Measurements from ENCODE around the gene STK40.

The STK40 gene

DNA sequence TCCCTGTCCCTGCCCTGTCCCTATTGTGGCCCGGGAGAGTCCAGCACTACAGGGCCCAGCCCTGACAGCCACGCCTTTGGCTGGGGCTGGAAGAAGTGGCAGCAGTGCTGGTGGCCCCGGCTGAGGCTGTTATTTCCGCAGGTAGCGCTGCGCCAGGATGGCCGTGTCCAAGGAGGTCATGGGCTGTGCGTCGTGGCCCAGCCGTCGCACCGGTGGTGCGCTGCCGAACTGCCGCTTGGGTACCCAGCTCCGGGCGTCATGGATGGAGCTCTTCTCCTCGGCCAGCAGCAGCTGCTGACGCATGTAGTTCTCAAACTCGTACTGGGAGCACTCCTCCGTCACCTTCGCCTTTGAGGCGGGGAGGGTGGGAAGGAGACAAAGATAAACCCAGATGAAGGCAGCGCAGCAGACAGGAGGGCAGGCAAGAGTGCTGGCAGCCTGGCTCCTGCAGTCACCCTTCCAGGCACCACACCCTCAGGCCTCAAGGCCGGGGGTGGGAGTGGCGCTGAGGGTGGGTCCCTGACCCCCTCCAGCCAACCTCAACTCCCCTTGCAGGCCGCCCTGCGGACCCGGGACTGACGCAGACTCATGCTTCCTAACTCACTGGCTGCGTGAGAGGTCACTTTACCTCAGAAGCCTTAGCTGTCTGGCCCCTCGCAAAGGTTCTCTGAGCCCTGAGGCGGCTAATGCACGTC lies 44.0 kb downstream of the STK40 start:
- DNase-seq = no peak

- no peak for DNase-seq
These were observed 46.1 kb downstream of the STK40 start for GRCh38 chr1:36339615-36340014.

GRCh38 chr1:36339215-36339614 lies 46.5 kb downstream of the STK40 start:
- DNase-seq = no peak

GRCh38 chr1:36337830-36338229 lies 47.9 kb downstream of the STK40 start:
- DNase-seq = no peak

DNA sequence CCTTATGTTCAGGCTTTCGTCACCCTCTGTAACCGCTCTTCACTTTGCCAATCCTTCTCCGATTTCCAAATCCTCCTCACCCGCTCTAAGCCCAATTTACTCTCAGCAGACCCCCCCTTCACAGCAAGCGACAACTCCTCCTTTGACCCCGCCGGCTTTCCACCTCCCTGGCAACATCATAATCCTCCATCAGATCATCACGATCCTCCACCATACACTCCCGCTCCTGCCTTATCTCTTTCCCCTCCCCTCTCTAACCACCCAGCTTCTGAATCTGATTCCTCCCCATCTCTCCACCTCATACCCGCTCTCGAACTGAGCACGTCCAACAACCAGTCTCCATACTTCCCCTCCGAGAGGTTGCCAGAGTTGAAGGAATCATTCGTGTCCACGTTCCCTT lies 54.8 kb downstream of the STK40 start:
- no peak for DNase-seq

- DNase-seq = no peak
These were observed 55.9 kb downstream of the STK40 start for GRCh38 chr1:36329817-36330216.

DNA sequence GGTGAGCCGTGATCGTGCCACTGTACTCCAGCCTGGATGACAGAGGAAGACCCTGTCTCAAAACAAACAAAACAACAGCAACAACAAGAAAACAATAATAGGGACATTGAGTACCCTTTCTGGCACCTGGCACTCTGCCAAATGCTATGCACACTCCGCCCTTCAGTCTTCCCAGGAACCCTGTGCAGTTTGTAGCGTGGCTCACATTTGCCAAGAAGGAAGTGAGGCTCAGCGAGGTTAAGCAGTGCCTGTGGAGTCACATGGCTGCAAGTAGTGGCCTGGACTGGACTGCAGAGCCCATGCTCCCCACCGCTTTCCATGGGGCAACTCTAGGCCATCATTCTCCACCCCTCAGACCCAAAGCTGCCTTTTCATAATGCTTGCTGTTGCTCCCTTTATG lies 57.0 kb downstream of the STK40 start:
- no peak for DNase-seq

DNA sequence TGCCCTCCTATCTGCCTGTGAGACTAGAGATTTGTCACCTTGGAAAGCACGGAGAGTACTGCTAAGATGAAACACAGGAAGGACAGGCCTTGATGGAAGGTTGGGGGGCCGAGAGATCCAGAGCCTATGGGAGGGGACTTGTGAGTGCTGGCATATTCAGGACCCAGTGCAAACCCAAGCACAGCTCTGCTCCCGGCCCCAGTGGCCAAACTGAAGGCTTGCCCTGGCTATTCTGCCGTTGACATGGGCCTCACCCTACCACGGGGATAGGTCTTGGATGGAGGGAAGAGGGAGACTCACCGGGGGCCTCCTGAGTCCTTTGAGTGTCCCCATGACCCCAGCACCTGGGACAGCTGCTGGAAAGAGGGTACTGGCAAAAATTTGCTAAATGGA lies 57.6 kb downstream of the STK40 start:
- no peak for DNase-seq

GRCh38 chr1:36327421-36328087 lies 58.2 kb downstream of the STK40 start:
- DNase-seq = no peak

GRCh38 chr1:36326499-36326898 lies 59.2 kb downstream of the STK40 start:
- no peak for DNase-seq

- DNase-seq = no peak
These were observed 61.4 kb downstream of the STK40 start for GRCh38 chr1:36324353-36324703.

GRCh38 chr1:36323636-36324352 lies 61.9 kb downstream of the STK40 start, which contains the start of gene EVA1B:
Gene EVA1B, minus strand, starts transcription at chr1:36323645. Its CDS starts 608 bp downstream, at chr1:36323037.
- peak; percentile 96 for DNase-seq

GRCh38 chr1:36322786-36323635 lies 62.7 kb downstream of the STK40 start:
- DNase-seq = peak; percentile 86

DNA sequence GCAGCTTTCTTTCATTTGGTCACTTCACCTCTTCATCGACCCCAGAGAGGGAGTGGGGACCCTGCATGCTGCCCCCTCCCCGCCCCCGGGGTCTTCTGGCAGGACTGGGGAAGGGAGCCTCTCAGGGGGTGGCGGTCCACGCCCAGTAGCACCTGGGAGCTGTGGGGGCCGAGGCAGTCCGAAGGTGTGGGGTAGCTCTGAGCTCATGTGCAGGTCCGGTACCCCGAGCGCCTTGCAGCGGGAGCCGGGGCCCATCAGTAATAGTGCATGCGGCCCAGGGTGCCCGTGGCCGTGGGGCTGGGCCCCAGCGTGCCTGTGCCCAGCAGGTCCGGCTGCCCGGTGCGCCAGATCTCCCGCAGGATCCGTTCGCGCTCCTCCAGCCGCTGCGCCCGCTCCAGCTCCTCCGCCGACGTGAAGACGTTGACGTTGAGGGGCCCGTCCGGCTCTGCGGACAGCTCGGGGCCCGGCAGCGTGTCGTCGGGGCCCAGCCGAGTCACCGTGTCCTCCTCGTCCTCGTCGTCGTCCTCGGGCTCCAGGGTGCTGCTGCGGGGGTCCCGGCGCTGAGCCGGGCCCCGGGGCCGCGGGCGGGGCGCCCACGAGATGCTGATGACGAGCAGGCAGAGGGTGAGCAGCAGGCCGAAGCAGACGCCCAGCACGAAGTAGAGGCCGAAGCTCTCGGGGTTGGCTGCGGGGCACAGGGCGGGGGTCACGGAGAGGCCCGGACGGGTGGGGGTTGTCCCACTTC lies 63.5 kb downstream of the STK40 start:
- peak; percentile 59 for DNase-seq

- DNase-seq = peak; percentile 97
These were observed 64.4 kb downstream of the STK40 start for GRCh38 chr1:36321119-36321951.

- DNase-seq = no peak
These were observed 65.0 kb downstream of the STK40 start for GRCh38 chr1:36320767-36321118.

- DNase-seq = no peak
These were observed 65.4 kb downstream of the STK40 start for GRCh38 chr1:36320291-36320761.

GRCh38 chr1:36309397-36309796 lies 76.3 kb downstream of the STK40 start:
- DNase-seq = no peak

DNA sequence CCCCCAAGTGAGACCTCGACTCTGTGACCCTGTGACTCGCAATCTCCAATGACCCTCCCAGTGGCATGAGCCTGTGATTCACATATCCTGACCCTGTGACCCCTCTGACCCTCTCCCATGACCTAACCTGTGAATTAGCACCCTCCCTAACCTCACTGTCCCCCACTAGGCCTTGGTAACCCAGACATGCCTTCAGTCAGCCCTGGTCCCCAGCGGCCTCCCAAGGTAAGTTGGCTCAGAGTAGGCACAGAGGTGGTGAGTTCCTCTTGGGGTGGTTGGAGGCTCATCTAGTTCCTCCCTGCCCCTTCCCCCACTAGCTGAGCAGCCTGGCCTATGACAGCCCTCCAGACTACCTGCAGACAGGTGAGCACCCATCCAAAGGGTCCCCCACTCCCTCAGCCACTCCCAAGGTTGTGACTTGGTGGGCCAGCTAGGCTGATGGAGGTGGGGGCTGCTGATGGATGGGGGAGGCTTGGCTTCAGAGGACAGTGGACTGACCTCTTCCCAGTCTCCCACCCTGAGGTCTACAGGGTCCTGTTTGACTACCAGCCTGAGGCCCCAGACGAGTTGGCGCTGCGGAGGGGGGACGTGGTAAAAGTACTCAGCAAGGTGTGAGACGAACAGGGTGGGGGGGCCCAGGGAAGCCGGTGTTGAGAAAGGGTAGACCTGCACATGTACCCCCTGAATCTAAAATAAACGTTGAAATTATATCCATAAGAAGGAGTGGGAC lies 78.0 kb downstream of the STK40 start:
- DNase-seq = no peak

DNA sequence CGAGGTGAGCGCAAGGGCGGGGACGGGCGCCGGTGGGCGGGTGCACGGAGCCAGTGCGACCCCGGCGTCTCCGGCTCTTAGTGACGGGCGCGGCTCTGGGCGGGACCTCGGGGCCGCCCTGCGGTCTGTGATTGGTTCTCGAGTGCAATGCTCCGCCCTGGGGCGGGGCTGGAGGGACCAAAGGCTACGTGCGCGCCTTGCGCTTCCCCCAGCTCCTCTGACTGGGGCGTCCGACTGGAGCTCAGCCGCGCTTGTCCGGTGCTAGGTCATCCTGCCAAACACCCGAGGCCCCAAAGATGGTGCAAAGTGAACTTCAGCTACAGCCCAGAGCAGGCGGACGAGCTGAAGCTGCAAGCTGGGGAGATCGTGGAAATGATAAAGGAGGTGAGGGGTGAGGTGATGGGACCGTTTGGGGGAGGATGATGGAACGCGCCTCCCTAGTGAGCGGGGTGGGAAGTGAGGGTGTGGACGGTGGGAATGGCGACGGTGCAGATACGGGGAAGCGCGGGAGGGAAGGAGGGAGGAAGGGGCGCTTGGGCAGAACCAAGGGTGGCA lies 78.7 kb downstream of the STK40 start:
- DNase-seq = peak; percentile 94
